GM10248 (cell line): ENCODE results near the gene CS.

Experiments used
- CTCF ChIA-PET: fragments of 300-600 bp; sonication (Branson Sonifier 250); formaldehyde crosslinking; extraction: SDS; loops from one replicate; lab custom pipeline; 2021; ENCODE audit warnings: antibody characterized with exemption; lab: Yijun Ruan, JAX
- POLR2A ChIA-PET: fragments of 350-650 bp; sonication (Branson Sonifier 250); formaldehyde crosslinking; extraction: SDS; loops from one replicate; lab custom pipeline; 2020; ENCODE audit warnings: antibody characterized with exemption; lab: Yijun Ruan, JAX
- DNase-seq: peaks from one replicate; pipeline ENCODE4 v3.0.0; 2012; ENCODE audit errors: extremely low spot score
- TF ChIP-seq, protein P1 (sequence below): IDR thresholded peaks from 2 replicates; pipeline ENCODE4 v1.5.1; 2012; ENCODE audit warnings: mild to moderate bottlenecking, low read depth; ENCODE audit errors: extremely low read depth, missing control alignments, control extremely low read depth

The CS gene

DNA sequence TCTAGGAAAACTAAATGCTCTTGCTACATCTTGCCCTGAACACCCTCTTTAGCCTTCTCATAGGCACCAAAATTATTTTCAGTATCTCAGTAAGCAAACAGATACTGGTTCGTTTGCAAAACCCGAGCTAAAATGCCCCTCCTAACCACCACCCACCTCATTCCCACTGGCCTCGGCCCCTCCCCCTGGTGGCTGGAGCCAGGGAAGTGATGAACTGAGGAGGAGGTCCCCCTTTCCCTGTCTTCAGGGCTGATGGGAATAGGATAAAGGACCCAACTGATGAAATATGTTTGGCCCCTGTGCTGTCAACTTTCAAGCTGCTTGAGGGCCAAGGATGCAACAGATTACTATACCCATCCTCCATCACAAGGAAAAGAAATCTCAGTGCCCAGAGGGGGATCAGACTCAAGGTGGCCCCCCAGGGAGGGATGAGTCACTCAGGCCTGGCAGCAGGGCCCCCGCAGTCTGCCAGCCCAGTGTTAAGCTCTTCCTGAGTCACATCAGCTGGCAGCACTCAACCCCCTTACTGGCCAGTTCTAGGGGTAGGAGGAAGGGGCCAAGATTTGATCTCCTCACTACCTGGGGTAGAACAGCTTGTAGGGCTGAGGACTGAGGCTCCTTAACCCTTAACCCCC, 43.7 kb downstream of the CS start:
- CTCF ChIA-PET, result interaction anchor here (0.9 to 7.6 kb wide), 7 partner anchors 8 to 67 kb away, joined by 3 to 64 read pairs (median 15); partner anchors contain the start of genes COQ10A, RNF41 and SMARCC2
- no peak for DNase-seq
- TF ChIP-seq, protein P1, sequence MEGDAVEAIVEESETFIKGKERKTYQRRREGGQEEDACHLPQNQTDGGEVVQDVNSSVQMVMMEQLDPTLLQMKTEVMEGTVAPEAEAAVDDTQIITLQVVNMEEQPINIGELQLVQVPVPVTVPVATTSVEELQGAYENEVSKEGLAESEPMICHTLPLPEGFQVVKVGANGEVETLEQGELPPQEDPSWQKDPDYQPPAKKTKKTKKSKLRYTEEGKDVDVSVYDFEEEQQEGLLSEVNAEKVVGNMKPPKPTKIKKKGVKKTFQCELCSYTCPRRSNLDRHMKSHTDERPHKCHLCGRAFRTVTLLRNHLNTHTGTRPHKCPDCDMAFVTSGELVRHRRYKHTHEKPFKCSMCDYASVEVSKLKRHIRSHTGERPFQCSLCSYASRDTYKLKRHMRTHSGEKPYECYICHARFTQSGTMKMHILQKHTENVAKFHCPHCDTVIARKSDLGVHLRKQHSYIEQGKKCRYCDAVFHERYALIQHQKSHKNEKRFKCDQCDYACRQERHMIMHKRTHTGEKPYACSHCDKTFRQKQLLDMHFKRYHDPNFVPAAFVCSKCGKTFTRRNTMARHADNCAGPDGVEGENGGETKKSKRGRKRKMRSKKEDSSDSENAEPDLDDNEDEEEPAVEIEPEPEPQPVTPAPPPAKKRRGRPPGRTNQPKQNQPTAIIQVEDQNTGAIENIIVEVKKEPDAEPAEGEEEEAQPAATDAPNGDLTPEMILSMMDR, result no peak
- POLR2A ChIA-PET, result no interaction called here

DNA sequence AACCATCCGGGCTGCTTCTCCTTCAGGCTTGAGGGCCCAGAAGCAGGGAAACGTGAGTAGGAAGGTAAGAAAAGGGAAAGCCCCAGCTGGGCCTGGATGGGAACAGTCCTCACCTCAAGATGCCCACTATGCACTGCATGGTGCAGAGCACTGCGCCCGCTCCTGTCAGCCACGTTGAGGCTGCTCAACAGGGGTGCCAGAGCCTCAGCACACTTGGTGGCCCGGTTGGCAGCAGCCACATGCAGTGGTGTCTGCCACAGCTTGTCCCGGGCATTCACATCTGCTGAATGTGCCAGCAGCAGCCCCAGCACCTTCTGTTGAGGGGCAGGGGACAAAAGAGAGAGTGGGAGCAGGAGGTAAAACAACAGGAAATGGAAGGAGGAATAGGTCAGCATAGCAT, 44.5 kb downstream of the CS start:
- CTCF ChIA-PET, result interaction anchor here (1.1 to 7.6 kb wide), 4 partner anchors 12 to 137 kb away, joined by 3 to 64 read pairs (median 16); partner anchors contain the start of genes COQ10A and ZC3H10
- POLR2A ChIA-PET, result interaction anchor here (0.7 kb wide), 1 partner anchor 1931 kb away, joined by 4 read pairs; the partner anchor contains the start of gene COPZ1
- no peak for DNase-seq
- TF ChIP-seq, protein P1, result no peak

DNA sequence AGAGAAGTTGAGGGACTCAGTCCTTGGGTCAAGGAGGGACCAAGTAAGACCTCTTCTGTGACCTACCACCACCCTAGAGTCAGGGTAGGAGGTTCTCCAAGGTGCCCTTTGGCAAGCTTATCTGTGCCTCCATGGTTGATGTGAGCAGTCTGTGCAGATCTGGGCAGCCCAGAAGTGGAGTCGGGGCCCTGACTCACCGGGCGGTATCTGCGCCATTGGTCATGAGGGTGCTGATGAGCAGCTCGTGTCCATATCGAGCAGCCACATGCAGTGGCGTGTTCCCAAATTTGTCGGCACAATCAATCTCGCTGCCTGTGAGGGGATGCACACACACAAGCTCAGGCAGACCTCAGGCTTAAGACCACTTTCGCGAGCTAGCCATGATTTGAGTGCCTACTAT, 47.0 kb downstream of the CS start:
- ChIA-PET POLR2A (no interaction called here), CTCF (interaction anchor here (1.1 to 7.6 kb wide), 7 partner anchors 16 to 134 kb away, joined by 3 to 64 read pairs (median 5); partner anchors contain the start of genes COQ10A, RNF41 and SMARCC2)
- DNase-seq, result no peak
- TF ChIP-seq, protein P1, result no peak

DNA sequence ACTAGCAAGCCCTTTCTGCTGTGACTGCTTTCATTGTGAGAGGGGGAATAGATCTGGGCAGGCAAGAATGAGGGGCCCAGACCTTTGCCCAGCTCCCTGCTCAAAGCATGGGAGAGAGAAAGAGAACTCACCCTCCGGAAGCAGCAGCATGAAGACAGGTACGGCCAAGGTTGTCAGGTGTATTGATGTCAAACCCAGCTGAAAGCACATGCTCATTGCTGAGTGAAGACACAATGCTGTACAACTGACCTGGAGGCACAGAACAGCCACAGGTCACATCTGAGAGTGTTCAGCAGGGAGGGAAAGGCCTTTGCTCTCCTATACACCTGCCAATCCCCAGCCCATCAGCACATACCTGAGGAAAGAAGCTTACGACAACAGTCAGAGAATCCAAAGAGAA, 47.5 kb downstream of the CS start:
- CTCF ChIA-PET, result interaction anchor here (1.1 to 7.6 kb wide), 6 partner anchors 16 to 133 kb away, joined by 3 to 64 read pairs (median 5); partner anchors contain the start of genes COQ10A and SMARCC2
- no peak for DNase-seq
- TF ChIP-seq, protein P1, result no peak
- POLR2A ChIA-PET, result no interaction called here

DNA sequence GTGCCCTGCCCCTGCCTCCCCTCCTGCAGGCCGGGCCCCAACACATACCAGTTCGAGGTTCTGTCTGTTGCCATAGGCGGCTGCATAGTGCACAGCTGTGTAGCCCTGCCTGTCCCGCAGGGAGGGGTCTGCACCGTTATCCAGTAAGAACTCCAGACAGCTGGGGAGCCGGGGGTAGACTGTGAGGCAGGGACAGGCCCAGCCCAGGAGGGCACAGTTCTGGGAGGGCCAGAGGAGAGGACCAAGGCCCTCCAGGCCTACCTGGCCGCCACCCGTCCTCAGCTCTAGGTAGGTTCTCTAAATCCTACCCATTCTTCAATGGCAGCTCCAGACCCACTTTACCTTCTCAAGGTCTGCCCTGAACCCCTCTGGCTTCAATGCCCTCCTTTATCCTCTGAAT, 51.4 kb downstream of the CS start:
- no peak for DNase-seq
- POLR2A ChIA-PET, result no interaction called here
- CTCF ChIA-PET, result interaction anchor here (0.9 to 4.7 kb wide), 6 partner anchors 9 to 59 kb away, joined by 3 to 53 read pairs (median 4); partner anchors contain the start of genes ANKRD52, COQ10A, RNF41 and SMARCC2
- TF ChIP-seq, protein P1, result no peak

DNA sequence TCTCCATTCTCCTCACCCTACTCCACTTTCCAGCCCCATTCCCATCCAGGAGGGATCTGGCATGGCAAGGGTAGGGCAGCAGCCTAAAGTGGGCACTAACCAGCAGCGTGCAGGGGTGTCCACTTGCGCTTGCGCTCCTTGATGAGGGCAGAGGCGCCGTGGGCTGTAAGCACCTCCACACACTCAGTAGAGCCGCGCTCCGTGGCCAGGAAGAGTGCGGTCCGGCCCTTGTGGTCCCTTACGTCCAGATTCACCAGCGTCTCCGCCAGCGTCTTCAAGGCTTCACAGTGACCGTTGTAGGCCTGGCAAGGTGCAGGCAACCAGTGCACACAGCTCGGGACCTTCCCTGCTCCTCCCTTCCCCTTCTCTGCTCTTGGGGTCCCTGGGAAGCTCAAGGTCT, 52.2 kb downstream of the CS start:
- ChIA-PET CTCF (interaction anchor here (0.9 to 4.7 kb wide), 9 partner anchors 10 to 58 kb away, joined by 3 to 53 read pairs (median 4); partner anchors contain the start of genes ANKRD52, RNF41 and SMARCC2), POLR2A (no interaction called here)
- TF ChIP-seq, protein P1, result no peak
- no peak for DNase-seq
